Rectal smooth muscle tissue (tissue), 1 donor: Measurements from ENCODE around the gene TIMM44.

Source experiments
- H3K27ac ChIP-seq: one replicate; pipeline ENCODE4 v1.7.0; 2013; ENCODE audit warnings: low read depth, low read length, inconsistent platforms
- H3K27me3 ChIP-seq: one replicate; pipeline ENCODE4 v1.7.0; 2013; ENCODE audit warnings: low read length; ENCODE audit not compliant: control insufficient read depth, insufficient read depth
- H3K36me3 ChIP-seq: one replicate; pipeline ENCODE4 v1.7.0; 2013; ENCODE audit warnings: low read length; ENCODE audit not compliant: control insufficient read depth, insufficient read depth
- H3K4me1 ChIP-seq: one replicate; pipeline ENCODE4 v1.7.0; 2013; ENCODE audit warnings: low read length; ENCODE audit not compliant: control insufficient read depth, insufficient read depth
- H3K4me3 ChIP-seq: one replicate; pipeline ENCODE4 v1.7.0; 2013; ENCODE audit warnings: low read length
- H3K9ac ChIP-seq: one replicate; pipeline ENCODE4 v1.7.0; 2013; ENCODE audit warnings: low read length

TIMM44 gene

DNA sequence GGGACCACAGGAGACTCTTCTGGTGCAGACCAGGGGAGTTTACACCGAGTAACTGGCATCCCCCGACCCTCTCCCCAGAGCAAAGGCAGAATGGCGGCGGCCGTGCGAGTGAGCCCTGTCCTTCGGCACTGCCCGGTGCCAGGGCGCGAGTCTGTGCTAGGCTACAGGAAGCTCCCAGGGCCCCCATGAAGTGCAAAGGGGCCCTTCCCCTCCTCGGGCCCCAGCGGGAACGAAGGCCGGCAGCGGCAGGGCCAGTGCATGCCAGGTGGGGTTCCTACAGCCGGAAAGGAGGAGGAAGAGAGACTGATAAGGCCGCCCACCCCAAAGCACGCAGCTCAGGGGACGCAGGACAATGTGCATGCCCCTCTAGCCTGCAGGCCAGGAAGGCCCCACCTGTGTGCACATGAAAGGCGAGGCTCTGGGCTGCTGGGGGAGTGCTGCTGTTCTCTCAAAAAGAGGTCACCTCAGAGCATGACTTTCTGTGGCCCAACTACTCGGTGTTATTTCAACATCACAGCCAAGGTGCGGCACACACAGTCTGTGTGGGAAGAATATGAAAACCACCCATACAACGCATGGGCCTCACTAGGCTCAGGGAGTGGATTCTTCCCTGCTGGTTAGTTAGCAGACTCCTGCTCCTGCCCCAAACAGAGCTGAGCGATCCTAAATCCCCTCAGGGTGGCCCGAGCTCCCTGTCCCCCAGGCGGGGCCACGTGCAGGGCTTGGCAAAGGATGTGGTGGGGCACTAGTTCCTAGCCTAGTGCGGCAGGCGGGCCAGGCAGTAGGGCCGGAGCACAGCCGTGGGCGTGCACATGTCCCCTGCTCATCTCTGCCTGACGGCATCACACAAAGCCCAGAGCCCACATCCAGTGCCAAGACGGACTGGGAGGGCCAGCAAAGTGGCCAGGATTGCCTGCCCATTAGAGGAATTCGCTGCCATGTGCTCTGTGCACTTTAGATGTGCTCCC lies 28.4 kb upstream of the TIMM44 start:
- H3K9ac ChIP-seq = no peak overlapping the region
- H3K4me1 ChIP-seq = no peaks in the 10 kb centered on the region
- peaks cover 26% of the 10 kb centered on the region for H3K36me3 ChIP-seq
- no peaks in the 10 kb centered on the region for H3K27me3 ChIP-seq
- no peak overlapping the region for H3K4me3 ChIP-seq
- no peak overlapping the region for H3K27ac ChIP-seq

DNA sequence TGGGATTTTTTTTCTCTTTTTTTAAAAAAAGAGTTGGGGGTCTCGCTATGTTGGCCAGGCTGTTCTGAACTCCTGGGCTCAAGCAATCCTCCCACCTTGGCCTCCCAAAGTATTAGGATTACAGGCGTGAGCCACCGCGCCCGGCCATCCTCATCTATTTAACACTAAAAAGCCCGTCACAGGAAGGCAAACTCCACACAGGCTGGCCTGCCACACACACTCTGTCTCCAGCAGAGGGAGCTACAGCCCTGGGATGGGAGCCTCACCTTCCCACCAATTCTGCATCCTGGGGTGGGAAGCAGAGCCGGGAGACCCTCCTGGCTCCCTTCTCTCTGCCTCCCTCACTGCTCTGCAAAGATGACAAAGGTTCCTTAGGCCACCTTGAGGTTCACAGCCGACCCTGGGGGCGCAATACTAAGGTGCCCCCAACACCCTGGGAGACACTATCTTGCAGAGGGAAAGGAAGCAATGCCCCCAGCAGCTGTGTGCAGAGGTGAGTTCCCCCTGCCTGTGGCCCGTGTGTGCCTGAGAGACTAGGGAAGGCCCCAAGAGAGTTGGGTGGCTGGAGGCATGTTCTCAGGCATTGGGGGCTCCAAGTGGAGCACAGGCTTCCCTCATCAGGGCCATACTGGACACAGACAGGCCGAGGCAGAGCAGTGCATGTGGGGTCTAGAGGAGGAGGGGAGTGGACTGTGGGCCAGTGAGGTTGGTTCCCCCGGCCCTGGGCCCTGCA lies 27.4 kb upstream of the TIMM44 start:
- H3K4me1 ChIP-seq = no peaks in the 10 kb centered on the region
- H3K9ac ChIP-seq = no peak overlapping the region
- H3K27me3 ChIP-seq = no peaks in the 10 kb centered on the region
- no peak overlapping the region for H3K4me3 ChIP-seq
- no peak overlapping the region for H3K27ac ChIP-seq
- peaks cover 33% of the 10 kb centered on the region for H3K36me3 ChIP-seq

DNA sequence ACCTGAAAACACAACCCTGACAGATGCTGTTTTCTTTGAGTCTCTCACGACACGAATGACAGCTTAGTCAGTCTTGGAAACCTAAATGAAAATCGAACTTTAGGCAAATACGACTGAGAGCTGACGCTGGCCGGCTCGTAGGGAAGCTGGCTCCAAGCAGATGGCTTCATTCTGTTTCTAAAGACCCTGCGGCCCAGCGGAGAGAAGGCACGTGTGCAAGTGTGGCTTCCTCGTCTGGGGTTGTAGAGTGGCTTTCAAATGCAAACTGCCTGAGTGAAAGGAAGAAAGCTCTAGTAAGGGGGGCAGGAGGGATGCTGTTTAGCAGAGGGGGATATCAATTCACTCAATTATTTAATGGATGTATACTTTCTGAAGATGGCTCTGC lies 26.1 kb upstream of the TIMM44 start:
- Histone ChIP-seq H3K27me3 (no peaks in the 10 kb centered on the region), H3K36me3 (peaks cover 33% of the 10 kb centered on the region), H3K9ac (no peak overlapping the region)

DNA sequence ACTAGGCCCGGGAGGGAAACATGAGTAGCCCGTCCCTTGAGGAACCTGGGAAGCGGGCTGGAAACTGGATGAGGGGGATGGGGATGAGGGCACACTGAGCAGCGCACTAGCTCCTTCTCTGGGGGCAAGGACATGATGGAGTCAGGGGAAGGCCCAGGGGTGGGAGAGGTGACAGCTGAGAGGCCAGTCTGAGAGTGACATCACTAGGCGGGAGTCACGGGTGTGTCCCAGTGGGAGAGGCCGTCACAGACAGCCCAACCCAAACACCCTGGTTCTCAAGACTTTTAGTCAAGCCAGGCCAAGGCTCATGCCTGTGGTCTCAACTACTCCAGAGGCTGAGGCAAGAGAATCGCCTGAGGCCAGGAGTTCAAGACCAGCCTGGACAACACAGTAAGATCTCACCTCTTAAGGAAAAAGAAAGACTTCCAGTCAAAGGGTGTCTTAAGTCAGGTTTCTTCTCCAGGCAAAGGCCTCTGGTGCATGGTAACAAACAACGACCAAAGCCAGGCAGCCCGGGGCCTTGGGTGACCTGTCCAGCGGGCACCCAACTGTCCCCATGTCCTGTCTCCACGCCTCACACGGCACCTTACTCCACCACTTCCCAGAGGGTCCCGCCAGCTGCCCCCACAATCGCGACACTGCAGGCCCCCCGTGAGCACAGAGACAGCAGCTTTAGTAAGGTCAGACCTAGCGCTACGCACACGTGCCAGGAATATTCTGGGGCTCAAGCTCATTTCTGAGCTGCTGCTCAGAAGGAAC lies 25.5 kb upstream of the TIMM44 start:
- Histone ChIP-seq H3K9ac (no peak overlapping the region), H3K27me3 (no peaks in the 10 kb centered on the region), H3K27ac (no peak overlapping the region), H3K4me3 (no peak overlapping the region), H3K4me1 (no peaks in the 10 kb centered on the region), H3K36me3 (peaks cover 32% of the 10 kb centered on the region)

More for the DNA sequence above, 26.1 kb upstream of the TIMM44 start:
- Histone ChIP-seq H3K27ac (no peak overlapping the region), H3K4me1 (no peaks in the 10 kb centered on the region), H3K4me3 (no peak overlapping the region)

DNA sequence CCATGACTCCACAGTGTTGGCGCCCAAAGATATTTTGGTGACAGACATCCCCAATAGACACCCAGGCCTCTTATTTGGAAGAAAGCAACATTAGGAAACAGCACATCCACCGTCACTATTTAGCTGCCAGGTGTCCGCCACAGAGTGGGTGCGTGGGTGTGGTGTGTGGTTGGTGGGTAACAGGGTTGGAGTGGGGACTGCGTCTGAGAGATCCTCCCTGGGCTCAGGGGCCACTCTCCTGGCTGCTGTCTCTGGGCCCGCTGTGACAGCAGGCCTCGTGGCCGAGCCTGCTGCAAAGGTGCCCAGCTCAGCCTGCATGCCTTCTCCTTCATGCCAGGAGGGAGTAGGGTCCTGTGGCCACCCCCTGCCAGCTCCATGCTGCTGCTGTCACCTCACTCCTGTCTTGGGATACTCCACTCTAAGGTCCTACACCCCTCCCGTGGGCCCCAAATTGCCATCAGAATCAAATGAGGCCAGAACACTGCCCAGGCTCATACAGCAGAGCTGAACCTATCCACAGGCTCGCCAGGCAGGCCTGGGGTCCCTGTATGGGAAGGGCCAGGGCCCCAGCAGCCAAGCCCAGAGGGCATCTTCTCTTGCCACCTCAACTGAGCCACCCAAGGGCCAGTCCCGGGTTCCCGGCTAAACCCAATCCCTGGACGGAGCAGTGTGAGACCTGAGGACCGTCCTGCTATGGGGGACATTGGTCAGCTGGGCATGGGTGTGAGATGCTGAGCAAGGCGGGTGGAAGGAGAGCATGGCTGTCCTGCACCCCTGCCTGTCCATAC lies 24.7 kb upstream of the TIMM44 start:
- Histone ChIP-seq H3K4me1 (no peaks in the 10 kb centered on the region), H3K27me3 (no peaks in the 10 kb centered on the region), H3K27ac (no peak overlapping the region), H3K9ac (no peak overlapping the region), H3K4me3 (no peak overlapping the region), H3K36me3 (peaks cover 25% of the 10 kb centered on the region)

DNA sequence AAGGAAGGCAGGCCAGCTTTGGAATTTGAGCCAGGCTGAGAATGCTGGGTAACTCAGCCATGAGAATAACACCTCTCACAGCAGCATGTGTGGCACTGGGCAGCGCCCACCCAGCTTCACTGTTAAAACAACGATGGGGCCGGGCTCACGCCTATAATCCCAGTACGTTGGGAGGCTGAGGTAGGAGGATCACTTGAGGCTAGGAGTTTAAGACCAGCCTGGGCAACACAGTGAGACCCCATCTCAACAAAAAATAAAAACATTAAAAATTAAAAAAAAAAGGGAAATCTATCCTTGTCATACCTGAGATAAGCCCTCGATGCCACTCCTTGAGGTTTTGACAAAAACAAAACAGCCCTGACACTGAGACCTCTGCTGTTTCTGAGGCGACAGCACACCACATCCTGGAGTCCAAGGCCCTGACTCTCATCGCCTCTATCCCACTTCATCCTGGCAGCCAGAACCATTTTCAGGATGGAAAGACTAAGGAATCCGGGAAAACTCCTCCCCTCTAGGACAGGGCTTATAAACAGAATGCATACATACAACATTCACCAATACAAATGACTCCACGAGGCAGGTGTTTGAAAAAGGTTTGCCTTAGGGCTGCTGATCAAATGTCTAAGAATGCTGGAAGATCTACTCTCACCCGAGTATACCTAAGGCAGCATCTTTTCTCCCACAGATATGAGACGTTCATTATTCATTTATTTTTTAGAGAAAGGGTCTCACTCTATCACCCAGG lies 22.6 kb upstream of the TIMM44 start:
- Histone ChIP-seq H3K4me1 (no peaks in the 10 kb centered on the region), H3K27ac (no peak overlapping the region), H3K27me3 (no peaks in the 10 kb centered on the region), H3K4me3 (no peak overlapping the region), H3K36me3 (peaks cover 19% of the 10 kb centered on the region), H3K9ac (no peak overlapping the region)

DNA sequence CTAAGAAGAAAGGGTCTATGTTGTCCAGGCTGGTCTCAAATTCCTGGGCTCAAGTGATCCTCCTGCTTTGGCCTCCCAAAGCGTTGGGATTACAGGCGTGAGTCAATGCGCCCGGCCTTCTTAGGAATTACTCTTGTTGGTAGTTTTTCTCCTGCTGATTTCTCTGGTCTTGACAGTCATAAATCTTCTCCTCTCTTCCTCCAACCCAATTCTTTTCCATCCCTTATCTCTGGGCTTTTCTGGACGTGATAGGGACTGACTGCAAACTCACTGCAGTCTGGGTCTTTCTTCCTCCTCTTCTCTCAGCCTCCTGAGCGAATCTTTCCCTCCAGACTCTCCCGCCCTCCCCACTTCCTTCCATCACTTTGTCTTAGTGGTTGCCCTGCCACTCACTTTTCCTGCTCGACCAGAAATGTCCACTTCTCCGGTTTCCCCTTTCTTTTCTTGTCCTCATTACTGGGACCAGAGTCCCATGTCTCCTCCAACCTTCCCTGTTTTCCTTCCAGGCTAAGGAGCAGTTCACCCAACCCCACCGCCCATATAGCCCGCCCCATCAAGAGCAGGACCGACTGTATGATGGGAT lies 21.9 kb upstream of the TIMM44 start:
- no peak overlapping the region for H3K9ac ChIP-seq
- H3K4me1 ChIP-seq = no peaks in the 10 kb centered on the region
- H3K27ac ChIP-seq = no peak overlapping the region
- no peaks in the 10 kb centered on the region for H3K27me3 ChIP-seq
- no peak overlapping the region for H3K4me3 ChIP-seq
- peaks cover 19% of the 10 kb centered on the region for H3K36me3 ChIP-seq

DNA sequence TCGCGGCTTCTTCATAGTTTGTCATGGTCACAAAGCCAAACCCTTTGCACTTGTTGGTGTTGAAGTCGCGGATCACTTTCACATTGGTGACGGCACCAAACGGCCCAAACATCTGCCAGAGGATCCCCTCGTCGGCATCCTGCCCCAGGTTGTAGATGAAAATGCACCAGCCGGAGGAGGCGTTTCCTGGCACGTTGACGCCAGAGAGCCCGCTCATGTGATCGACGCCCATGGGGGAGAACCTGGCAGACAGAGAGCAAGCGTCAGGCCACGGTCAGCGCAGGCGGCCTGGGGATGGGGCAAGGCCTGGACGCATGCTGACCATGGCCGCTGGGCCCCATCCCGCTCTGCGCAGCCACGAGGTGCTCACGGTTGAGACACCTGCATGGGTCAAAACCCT lies 20.1 kb upstream of the TIMM44 start:
- no peak overlapping the region for H3K27ac ChIP-seq
- H3K36me3 ChIP-seq = peaks cover 16% of the 10 kb centered on the region
- H3K4me3 ChIP-seq = no peak overlapping the region
- no peaks in the 10 kb centered on the region for H3K4me1 ChIP-seq
- no peak overlapping the region for H3K9ac ChIP-seq
- no peaks in the 10 kb centered on the region for H3K27me3 ChIP-seq

DNA sequence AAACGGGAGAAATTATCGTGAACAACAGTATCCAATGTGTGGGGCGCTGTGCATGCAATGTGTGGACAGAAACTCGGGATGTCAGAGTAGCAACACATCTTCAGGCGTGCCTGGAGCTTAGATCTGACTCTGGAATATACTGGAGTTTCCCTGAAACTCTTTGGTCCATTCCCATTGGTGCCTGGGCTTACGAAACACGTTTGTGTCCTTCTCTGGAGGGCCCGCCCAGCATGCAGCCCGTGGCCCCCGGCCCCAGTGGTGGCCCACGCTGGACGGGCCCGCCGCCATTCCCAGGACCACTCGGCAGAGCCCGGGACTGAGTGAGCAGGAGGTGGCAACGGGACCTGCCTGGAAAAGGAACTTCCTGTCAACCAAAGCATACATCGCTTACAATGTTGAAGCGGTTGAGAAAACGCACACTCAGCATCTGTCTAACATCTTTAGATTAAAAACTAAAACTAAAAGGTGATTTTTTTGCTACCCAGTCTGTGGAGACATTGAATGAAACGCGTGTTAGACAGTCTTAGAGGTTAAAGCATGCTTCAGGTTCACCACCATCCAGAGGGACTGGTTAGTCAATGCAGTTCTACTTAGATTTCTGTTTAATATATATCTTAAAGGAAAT lies 19.3 kb upstream of the TIMM44 start:
- Histone ChIP-seq H3K27me3 (no peaks in the 10 kb centered on the region), H3K4me3 (no peak overlapping the region), H3K9ac (no peak overlapping the region), H3K4me1 (no peaks in the 10 kb centered on the region), H3K36me3 (peaks cover 20% of the 10 kb centered on the region), H3K27ac (no peak overlapping the region)

DNA sequence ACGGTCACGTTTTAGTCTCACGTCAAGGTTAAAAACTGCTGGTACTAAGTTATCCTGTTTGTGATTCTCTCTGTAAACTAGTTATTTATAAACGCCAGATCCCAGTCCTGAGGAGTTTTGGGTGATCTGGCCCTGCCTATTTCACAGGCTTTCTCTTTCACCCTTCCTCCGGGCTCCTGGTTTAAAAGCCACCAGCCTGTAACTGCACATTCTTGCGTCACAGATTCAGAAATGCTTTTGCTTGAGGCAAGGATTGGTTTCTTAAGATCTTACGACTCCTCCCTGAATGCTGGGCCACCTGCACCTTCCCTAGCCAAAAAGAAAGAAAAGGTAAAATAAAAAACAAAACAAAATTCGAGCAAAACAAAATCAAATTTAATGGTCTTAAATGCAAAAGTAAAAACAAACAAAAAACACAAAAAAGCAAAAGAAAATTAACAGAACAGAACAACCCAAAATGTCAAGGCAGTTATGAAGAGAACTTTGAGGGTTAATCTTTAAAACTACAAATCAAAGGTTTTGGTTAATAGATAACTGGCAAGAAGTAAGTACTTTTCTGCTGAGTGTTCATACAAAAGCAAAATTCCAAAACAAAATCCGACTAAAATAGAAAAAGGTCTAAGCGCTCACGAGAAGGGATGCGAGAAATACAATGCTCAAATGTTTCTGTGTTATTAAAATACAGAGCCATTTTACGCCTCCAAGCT lies 18.6 kb upstream of the TIMM44 start:
- H3K27me3 ChIP-seq = no peaks in the 10 kb centered on the region
- H3K4me1 ChIP-seq = no peaks in the 10 kb centered on the region
- H3K4me3 ChIP-seq = no peak overlapping the region
- no peak overlapping the region for H3K27ac ChIP-seq
- no peak overlapping the region for H3K9ac ChIP-seq
- H3K36me3 ChIP-seq = peaks cover 15% of the 10 kb centered on the region
